GM19099 (cell line): Measurements from ENCODE around the gene ZNF598.

Experiments
- POLR2A ChIP-seq: IDR thresholded peaks from 3 replicates; pipeline ENCODE4 v1.6.1; 2011; ENCODE audit warnings: low read depth; ENCODE audit not compliant: insufficient read length; ENCODE audit errors: extremely low read depth

The ZNF598 gene

DNA sequence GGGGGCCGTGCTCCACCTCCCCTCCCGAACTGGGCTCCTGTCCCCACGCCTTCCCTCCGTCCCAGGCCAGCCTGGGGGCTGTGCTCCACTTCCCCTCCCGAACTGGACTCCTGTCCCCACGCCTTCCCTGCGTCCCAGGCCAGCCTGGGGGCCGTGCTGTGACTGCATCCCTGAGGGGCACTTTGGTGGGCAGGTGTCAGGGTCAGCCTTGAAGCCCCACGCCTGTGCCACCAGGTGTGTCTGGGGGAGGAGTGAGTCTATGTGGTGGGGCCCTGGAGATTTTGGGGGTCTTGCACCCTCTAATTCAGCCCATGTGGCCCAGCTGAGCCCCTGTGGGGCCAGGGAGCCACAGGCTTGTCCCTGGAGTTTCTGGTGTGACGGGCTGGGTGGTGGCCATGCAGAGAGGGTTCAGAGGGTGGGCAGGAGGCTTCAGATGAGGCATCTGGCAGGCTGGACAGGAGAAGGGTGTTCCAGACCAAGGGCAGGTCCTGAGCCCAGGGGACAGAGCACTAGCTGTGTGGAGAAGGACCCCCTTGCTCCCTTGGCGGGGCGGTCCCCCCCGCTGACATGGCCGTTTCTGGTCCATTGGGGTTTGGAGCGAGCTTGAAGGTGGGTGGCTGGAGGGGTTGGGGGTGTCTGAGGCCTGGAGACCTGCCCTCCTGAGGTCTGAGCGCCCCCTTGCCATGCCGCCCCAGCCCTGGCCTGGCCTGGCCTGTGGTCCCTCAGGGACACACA lies 25.2 kb upstream of the ZNF598 start:
- no peak for TF ChIP-seq POLR2A

DNA sequence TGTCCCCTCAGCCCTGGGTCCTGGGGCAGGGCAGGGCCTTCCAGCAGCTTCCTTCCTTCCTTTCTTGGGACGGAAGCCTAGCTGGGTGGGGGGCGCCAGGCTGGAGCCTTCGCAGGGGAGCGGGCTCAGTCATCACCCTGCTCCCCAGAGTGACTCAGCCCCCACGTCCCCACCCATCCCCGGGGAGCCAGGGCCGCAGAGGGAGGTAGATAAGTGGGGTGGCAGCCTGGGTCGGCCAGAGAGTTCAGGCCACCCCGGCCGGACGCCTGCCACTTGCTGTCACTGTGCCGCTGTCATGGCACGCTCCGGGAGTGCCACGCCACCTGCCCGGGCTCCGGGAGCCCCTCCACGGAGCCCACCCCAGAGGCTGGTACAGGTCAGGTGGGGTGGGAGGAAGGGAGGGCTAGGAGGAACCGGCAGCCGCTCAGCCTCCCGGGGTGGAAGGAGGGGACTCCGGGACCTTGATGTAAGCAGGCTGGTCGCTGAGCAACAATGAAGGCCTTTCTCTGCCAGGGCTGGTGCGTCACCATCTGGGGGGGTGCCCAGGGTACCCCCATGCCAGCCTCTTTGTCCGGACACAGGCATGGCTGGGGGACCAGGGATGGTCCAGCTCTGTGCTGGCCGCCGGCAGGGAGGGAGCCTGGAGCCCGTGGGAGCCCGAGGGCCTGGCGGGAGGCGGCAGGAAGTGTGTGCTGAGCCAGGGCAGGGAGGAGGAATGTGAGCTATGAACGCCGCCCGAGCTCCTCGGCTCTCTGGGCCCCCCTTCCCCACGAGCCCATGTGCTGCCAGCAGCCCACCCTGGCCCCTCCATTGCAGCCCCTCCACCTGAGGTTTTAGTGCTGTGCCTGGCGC lies 23.7 kb upstream of the ZNF598 start:
- TF ChIP-seq POLR2A: no peak

DNA sequence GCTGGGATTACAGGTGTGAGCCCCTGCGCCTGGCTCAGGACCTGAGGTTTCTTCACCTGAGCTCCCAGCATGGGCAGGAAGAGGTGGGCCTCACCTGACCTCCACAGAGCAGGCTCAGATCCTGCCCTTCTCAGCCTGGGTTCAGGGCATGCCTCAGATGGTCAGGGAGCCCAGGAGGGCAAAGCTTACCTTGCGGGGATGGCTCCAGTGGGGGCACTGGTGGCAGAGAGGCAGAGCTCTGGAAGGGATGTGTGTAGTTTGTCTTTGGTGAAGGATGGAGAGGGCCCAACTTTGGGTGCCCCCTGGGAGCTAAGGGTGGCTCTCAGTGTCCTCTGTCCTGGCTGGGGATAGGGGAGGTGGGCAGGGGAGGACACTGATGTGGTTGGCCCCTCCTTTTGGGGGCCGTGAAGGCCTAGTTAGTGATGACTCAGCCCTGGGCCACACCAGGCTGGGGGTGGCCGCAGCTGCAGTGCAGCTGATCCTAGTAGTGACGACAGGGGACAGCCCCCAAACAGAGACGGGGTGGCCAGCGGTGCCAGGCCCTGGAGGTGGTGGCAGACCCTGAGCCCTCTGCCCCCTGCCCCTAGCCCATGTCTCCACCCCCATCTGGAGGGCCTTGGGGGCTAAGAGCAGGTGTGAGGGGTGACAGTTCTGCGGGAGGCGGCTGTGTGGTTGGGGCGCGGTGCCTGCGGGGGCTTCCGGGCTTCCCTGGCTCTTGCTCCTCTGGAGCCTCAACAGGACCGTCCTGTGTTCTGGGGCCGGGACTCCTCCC lies 22.9 kb upstream of the ZNF598 start:
- TF ChIP-seq POLR2A: no peak

DNA sequence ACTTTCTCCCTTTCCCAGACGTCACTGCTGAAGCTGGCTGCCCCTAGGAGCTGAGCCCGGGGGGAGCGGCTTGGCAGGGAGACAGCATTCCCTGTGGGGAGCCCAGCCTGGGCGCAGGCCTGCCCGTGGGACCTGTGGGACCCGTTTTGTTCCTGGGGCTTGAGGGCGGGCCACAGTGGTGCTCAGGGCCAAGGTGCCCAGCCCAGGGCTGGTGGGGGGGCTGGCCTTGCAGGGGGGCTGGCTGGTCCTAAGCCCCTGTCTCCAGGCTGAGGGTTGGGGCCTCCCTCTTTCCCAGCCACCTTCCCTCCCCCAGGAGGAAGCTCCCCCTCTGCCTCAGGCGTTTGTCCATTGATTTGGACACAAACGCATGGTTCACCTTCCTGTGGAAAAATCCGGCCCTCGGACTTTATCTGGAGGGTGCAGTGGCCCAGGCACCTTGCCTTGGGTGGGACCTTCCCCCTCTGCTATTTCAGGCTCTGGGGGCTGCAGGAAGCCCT lies 21.5 kb upstream of the ZNF598 start:
- no peak for TF ChIP-seq POLR2A

DNA sequence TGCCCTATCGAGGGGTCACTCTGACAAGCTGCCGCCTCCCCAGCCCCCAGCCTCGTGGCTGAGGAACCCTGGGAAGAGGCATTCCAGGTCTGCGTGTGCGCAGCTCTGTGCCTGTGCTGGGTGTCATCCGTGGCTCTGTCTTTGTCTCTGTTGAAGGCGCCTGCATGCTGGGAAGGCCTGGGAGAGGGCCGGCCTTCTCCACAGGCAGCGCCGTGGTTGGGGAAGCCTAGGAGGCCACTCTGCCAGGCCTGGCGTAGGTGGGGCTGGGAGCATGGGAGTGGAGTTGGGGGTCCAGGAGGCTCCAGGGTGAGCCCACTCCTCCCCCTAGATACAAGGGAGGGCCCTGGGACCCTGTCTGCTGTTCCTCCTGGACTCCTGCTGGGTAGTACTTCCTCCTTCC lies 20.4 kb upstream of the ZNF598 start:
- no peak for TF ChIP-seq POLR2A

DNA sequence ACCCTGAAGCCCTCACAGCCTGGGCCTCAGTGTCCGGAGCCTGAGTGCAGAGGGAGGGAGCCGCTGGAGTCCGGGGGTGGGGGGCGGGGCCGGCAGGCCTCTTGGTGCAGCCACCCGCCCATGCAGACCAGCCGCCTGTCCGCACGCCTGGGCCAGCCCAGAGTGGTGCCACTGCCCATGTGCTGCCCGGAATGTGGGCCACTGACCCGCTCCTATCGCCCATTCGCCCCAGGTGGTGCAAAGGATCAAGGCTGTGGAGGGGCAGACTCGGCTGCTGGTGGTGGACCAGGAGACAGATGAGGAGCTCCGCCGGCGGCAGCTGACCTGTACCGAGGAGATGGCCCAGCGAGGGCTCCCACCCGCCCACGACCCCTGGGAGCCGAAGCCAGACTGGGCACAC lies 19.7 kb upstream of the ZNF598 start:
- TF ChIP-seq POLR2A: no peak

DNA sequence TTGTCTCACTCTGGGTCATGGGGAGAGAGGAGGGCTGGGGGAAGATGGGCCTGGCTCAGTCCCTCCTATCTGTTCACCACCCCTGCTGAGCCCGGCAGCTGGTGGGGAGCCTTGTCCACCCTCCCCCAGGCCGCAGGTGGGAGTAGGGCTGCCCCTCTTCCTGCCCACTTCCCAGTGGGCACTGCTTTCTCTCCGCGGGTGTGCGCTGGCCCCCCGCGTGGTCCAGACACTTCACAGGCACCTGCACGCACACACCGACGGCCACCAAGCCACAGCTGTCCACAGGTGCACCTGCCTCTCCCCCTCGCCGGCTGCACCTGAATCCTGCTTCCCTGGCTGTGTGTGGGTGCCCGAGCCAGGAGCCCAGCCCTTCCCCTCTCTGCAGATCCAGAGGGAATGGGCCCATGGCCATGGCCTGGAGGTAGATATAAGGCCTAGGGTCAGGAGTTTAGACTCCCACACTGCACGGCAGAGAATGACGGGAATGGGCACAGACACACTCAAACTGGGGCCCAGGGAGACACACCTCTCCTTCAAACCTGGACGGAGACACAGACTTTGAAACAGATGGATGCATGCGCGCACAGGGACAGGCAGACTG lies 19.1 kb upstream of the ZNF598 start:
- no peak for TF ChIP-seq POLR2A

DNA sequence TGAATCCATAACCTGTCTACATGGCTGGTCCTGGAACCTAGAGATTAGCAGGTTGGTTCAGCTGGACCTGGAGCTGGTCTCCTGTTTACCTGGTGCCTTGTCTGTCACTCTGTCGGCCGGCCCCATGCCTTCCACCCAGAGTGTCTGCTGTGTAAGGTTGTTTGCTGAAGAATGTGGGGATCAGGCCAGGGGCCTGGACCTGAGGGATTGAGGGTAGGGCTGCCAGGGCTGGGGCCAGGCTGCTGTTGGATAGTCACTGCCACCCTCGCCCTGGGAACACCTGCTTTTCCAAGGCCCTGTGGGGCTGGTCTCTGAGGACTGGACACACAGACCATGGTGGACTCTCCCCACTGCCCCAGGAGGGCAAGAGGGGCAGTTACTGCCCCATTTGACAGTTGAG lies 18.5 kb upstream of the ZNF598 start:
- no peak for TF ChIP-seq POLR2A

DNA sequence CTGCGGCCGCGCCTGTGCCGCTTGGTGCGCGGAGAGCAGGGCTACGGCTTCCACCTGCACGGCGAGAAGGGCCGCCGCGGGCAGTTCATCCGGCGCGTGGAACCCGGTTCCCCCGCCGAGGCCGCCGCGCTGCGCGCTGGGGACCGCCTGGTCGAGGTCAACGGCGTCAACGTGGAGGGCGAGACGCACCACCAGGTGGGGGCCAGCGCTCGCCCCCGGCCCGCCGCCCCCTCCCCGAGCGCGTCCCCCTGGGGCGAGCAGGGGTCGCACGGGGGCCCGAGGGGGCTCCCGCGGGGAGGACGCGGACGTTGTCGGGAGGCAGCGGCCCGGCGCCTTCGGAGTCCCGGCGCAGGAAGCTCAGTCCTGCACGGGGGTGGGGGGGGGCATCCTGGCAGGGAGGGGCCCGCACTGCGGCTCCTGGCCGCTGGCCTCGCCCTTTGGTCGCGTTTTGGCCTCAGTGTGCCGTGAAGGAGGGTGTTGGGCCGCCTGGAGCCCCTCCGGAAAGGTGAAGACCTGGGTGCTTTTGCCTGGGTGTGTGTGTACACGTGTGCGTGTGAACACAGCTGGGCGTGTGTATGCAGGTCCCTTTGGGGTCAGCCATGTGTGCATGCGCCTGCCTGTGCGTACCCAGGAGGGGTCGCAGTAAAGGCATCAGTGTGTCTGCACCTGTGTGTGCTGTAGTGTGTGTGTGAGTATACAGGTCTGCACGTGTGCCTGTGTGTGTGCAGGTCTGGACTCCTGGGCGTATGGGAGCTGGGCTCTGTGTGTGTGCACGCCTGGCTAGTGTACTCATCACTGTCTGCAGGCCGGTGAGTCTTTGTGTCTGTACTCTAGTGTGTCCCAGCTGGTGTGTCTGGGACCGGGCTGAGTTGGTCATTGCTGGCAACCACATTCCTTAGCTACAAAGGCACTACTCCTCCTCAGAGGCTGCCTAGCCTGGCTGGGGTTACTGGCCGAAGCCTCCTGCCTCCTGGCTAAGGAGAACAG lies 17.7 kb upstream of the ZNF598 start:
- TF ChIP-seq POLR2A: no peak

DNA sequence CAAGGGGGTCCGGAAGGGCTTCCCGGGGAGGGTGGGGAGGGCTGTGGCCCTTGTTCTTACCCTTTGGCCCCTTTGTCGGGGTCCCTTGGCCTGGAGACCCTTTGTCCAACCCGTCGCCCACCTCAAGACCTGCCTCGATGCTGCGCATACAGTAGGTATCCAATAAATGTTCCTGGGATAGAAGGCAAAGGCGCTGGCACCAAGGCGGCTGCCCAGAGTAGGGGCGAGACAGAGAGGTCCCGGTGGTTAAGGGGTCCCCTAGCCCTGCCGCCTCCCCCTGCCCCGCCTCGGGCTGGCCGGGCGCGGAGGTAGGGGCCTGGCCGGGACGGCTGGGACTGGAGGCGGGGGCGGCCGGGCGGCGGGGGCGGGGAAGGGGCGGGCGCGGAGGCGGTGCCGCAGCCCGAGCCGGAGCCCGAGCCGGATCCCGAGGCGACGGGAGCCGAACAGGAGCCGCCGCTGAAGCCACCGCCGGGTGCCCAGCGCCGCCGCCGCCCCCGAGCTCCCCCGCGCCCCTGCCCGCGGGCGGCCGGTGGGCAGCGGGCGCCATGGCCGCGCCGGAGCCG lies 16.9 kb upstream of the ZNF598 start, which contains the start of gene NHERF2:
Gene NHERF2, plus strand, starts transcription at position 442 of the 563 bp plus-strand sequence. Its CDS starts 104 bp downstream, at position 546.
- no peak for TF ChIP-seq POLR2A

DNA sequence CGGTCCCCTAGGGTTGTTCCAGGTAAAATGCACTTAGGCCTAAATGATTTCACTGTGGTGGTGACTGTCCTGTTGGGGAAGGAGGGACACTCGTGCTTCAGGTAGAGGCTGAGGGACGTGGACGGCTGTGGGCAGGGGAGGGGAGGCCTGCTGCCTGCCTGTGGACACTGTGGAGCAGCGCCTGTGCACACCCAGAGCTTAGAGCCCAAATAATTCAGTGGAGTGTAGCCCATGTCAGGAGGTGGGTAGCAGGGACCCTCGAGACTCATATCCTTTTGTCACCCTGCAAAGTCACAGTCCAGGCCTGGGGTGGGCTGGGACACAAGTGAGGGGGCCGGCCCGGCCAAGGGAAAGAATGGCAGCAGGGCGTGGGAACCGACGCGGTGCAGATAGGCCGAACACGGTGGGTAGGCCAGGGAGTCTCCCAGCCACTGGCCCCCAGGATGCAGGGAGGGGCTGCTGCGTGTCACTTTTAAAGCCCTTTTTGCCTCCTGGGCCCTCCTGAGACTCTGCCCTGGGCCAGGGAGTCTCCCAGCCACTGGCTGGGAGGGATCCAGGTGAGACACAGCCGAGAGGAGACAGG lies 16.3 kb upstream of the ZNF598 start:
- TF ChIP-seq POLR2A: no peak

DNA sequence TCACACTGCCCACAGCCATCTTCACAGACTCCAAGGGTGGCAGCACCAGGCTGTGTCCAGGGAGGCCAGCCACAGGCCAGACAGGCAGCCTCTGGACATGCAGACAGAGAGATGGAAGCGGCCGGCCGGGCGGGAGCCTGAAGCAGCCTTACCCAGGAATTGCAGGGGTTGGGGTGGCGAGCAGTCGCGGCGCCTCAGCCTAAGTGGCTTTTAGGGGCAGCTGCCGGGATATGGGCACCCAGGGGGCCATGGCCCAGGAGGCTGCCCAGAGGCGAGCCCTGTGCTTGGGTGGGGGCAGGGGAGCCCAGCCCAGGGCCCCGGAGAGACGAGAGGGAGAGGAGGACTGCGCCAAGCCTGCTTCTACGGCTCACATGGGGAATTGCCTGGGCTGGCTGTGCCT lies 15.6 kb upstream of the ZNF598 start:
- TF ChIP-seq POLR2A: no peak

DNA sequence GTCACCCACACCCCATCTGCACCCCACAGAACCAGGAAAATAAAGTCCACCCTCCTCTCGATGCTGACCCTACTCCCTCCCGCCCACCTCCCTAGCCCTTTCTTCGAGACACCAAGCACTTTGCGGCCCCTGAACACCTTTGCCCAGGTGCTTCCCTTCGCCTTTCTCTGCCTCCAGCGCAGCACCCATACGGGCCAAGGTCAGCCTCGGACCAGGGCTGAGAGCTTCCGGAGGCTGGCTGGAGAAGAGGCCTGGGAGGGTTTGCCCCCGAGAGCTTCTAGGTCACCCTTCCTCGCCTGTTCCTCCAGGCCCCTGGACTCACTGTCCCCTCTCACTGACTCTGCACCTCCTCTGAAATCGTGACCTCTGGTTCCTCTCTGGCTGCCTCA lies 14.4 kb upstream of the ZNF598 start:
- TF ChIP-seq POLR2A: no peak
